ENCODE measurements around the gene SHTN1.

Gene SHTN1

GRCh38 chr10:116944911-116945310, 60.1 kb downstream of the SHTN1 start:
- ATAC-seq, result no peak
- TF ChIP-seq SNAI2 (CRISPR knock-in tag; IDR thresholded peaks at IDR 0.05), result no peak
- TF ChIP-seq TCF4 (CRISPR knock-in tag; IDR thresholded peaks at IDR 0.05; ENCODE audit: borderline replicate concordance), result no peak
- no peak for TF ChIP-seq TOX (CRISPR knock-in tag; IDR thresholded peaks at IDR 0.05; ENCODE audit: borderline replicate concordance)
- no peak for TF ChIP-seq ZFP3 (CRISPR knock-in tag; IDR thresholded peaks at IDR 0.05)
- TF ChIP-seq, protein P1, sequence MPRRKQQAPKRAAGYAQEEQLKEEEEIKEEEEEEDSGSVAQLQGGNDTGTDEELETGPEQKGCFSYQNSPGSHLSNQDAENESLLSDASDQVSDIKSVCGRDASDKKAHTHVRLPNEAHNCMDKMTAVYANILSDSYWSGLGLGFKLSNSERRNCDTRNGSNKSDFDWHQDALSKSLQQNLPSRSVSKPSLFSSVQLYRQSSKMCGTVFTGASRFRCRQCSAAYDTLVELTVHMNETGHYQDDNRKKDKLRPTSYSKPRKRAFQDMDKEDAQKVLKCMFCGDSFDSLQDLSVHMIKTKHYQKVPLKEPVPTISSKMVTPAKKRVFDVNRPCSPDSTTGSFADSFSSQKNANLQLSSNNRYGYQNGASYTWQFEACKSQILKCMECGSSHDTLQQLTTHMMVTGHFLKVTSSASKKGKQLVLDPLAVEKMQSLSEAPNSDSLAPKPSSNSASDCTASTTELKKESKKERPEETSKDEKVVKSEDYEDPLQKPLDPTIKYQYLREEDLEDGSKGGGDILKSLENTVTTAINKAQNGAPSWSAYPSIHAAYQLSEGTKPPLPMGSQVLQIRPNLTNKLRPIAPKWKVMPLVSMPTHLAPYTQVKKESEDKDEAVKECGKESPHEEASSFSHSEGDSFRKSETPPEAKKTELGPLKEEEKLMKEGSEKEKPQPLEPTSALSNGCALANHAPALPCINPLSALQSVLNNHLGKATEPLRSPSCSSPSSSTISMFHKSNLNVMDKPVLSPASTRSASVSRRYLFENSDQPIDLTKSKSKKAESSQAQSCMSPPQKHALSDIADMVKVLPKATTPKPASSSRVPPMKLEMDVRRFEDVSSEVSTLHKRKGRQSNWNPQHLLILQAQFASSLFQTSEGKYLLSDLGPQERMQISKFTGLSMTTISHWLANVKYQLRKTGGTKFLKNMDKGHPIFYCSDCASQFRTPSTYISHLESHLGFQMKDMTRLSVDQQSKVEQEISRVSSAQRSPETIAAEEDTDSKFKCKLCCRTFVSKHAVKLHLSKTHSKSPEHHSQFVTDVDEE (CRISPR knock-in tag; IDR thresholded peaks at IDR 0.05), result no peak
- no peak for TF ChIP-seq GLIS3 (CRISPR knock-in tag; IDR thresholded peaks at IDR 0.05)

- TF ChIP-seq CSDC2 (CRISPR knock-in tag; IDR thresholded peaks at IDR 0.05) (no peak), TOX (CRISPR knock-in tag; IDR thresholded peaks at IDR 0.05; ENCODE audit: borderline replicate concordance) (no peak), ZFP3 (CRISPR knock-in tag; IDR thresholded peaks at IDR 0.05) (no peak), ZNF8 (CRISPR knock-in tag; IDR thresholded peaks at IDR 0.05) (no peak), ZNF565 (CRISPR knock-in tag; conservative IDR thresholded peaks at IDR 0.05; ENCODE audit: low read depth) (no peak), TCF4 (CRISPR knock-in tag; IDR thresholded peaks at IDR 0.05; ENCODE audit: borderline replicate concordance) (no peak), ZC3H10 (CRISPR knock-in tag; IDR thresholded peaks at IDR 0.05) (no peak), PPARA (CRISPR knock-in tag; IDR thresholded peaks at IDR 0.05; ENCODE audit: borderline replicate concordance) (no peak), BACH2 (CRISPR knock-in tag; IDR thresholded peaks at IDR 0.05; ENCODE audit: borderline replicate concordance) (no peak), CREB5 (CRISPR knock-in tag; IDR thresholded peaks at IDR 0.05; ENCODE audit: low read depth) (no peak), SNAI2 (CRISPR knock-in tag; IDR thresholded peaks at IDR 0.05) (no peak), RARB (CRISPR knock-in tag; IDR thresholded peaks at IDR 0.05) (no peak), ZNF70 (CRISPR knock-in tag; IDR thresholded peaks at IDR 0.05) (no peak), ARNTL (CRISPR knock-in tag; IDR thresholded peaks at IDR 0.05; ENCODE audit: borderline replicate concordance, low read depth) (no peak), OSR1 (CRISPR knock-in tag; IDR thresholded peaks at IDR 0.05) (no peak)
- TF ChIP-seq, protein P2, sequence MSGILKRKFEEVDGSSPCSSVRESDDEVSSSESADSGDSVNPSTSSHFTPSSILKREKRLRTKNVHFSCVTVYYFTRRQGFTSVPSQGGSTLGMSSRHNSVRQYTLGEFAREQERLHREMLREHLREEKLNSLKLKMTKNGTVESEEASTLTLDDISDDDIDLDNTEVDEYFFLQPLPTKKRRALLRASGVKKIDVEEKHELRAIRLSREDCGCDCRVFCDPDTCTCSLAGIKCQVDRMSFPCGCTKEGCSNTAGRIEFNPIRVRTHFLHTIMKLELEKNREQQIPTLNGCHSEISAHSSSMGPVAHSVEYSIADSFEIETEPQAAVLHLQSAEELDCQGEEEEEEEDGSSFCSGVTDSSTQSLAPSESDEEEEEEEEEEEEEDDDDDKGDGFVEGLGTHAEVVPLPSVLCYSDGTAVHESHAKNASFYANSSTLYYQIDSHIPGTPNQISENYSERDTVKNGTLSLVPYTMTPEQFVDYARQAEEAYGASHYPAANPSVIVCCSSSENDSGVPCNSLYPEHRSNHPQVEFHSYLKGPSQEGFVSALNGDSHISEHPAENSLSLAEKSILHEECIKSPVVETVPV (CRISPR knock-in tag; IDR thresholded peaks at IDR 0.05), result no peak
- TF ChIP-seq, protein P3, sequence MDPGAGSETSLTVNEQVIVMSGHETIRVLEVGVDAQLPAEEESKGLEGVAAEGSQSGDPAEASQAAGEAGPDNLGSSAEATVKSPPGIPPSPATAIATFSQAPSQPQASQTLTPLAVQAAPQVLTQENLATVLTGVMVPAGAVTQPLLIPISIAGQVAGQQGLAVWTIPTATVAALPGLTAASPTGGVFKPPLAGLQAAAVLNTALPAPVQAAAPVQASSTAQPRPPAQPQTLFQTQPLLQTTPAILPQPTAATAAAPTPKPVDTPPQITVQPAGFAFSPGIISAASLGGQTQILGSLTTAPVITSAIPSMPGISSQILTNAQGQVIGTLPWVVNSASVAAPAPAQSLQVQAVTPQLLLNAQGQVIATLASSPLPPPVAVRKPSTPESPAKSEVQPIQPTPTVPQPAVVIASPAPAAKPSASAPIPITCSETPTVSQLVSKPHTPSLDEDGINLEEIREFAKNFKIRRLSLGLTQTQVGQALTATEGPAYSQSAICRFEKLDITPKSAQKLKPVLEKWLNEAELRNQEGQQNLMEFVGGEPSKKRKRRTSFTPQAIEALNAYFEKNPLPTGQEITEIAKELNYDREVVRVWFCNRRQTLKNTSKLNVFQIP (CRISPR knock-in tag; IDR thresholded peaks at IDR 0.05; ENCODE audit: borderline replicate concordance, low read depth), result no peak
- TF ChIP-seq, protein P4, sequence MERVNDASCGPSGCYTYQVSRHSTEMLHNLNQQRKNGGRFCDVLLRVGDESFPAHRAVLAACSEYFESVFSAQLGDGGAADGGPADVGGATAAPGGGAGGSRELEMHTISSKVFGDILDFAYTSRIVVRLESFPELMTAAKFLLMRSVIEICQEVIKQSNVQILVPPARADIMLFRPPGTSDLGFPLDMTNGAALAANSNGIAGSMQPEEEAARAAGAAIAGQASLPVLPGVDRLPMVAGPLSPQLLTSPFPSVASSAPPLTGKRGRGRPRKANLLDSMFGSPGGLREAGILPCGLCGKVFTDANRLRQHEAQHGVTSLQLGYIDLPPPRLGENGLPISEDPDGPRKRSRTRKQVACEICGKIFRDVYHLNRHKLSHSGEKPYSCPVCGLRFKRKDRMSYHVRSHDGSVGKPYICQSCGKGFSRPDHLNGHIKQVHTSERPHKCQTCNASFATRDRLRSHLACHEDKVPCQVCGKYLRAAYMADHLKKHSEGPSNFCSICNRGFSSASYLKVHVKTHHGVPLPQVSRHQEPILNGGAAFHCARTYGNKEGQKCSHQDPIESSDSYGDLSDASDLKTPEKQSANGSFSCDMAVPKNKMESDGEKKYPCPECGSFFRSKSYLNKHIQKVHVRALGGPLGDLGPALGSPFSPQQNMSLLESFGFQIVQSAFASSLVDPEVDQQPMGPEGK (CRISPR knock-in tag; IDR thresholded peaks at IDR 0.05; ENCODE audit: borderline replicate concordance), result no peak
- no peak for ATAC-seq
These were observed 73.2 kb downstream of the SHTN1 start for GRCh38 chr10:116931806-116932205.

DNA sequence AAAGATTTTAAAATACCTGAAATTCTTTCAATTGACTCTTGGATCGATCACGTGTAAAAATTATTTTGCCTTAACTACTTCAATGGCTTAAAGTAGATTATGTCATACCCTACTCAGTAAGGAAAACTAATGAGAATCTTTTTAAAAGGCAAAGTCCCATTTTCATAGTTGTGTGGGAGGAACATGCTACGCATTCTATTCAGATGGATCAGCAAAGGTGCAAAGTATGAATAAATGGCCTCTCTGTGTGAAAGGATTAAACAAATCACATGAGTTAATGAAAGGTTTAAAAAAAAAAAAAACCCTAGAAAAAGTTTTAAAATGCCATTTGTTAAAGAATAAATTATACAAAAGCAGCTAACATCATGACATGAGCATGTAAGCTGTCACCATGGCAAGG, 78.6 kb downstream of the SHTN1 start:
- TF ChIP-seq, protein P3 (CRISPR knock-in tag; IDR thresholded peaks at IDR 0.05; ENCODE audit: borderline replicate concordance, low read depth), result no peak
- TF ChIP-seq ZFP3 (CRISPR knock-in tag; IDR thresholded peaks at IDR 0.05), result no peak
- TF ChIP-seq CSDC2 (CRISPR knock-in tag; IDR thresholded peaks at IDR 0.05), result no peak
- TF ChIP-seq ISL1 (CRISPR knock-in tag; IDR thresholded peaks at IDR 0.05), result no peak
- TF ChIP-seq, protein P2 (CRISPR knock-in tag; IDR thresholded peaks at IDR 0.05), result no peak
- ATAC-seq, result no peak

Measured in SK-N-SH treated with all-trans-retinoic acid at 6 μM for 48 hours (cell line).